Suprapubic skin (tissue), 3 donors: ENCODE data around the gene ZDHHC3.

ENCODE experiments used
- CTCF ChIP-seq, 2 donors: fragments of 200-600 bp in 1 of 2; fragments of 450-650 bp in 1 of 2; sonication (generic) in 1 of 2; IDR thresholded peaks; one replicate each; pipeline ENCODE4 v1.5.1; 2016 to 2019; ENCODE audit warnings: antibody characterized with exemption in 2 of 2, mild to moderate bottlenecking in 1 of 2, moderate library complexity in 1 of 2
- POLR2A ChIP-seq, 2 donors: fragments of 450-650 bp; IDR thresholded peaks; one replicate each; pipeline ENCODE4 v1.6.1; 2017; ENCODE audit warnings: antibody characterized with exemption in 2 of 2, mild to moderate bottlenecking in 2 of 2, moderate library complexity in 2 of 2

- no peak for TF ChIP-seq CTCF (IDR thresholded peaks at IDR 0.05)
- TF ChIP-seq POLR2A (IDR thresholded peaks at IDR 0.05): no peak
Observed at GRCh38 chr3:44955917-44956316, 20.1 kb downstream of the ZDHHC3 start.
